Activated naive CD4-positive, alpha-beta T cell treated with anti-CD3 and anti-CD28 coated beads, Interleukin-2, amount 50 U/mL, for 72 hours (primary cell): ENCODE measurements around the gene TADA2A. TPM values are rescaled to one million over a fixed set of nuclear protein-coding genes. Genes with fewer than 3 reads are reported as not detected.
A peak's percentile ranks its signal among the peaks of the same experiment; 100 is the strongest.

Experiments used
- ATAC-seq, 2 donors: fragments of 150-1000 bp; cut with Tn5 transposase; 2 replicates each; pipeline ENCODE4 v1.10.0; 2021; ENCODE audit warnings: mild to moderate bottlenecking in 2 of 2, moderate library complexity in 2 of 2
- DNase-seq, 2 donors: peaks; one replicate each; pipeline ENCODE4 v3.0.0; 2021 to 2022; ENCODE audit warnings: low spot score in 2 of 2
- H3K27ac Mint-ChIP-seq, 2 donors: one replicate each; pipeline ENCODE4 v1.8.0; 2022; ENCODE audit warnings: mild to moderate bottlenecking in 2 of 2, mixed read lengths in 2 of 2
- H3K36me3 Mint-ChIP-seq, 2 donors: one replicate each; pipeline ENCODE4 v1.8.0; 2022; ENCODE audit warnings: mixed read lengths in 2 of 2
- H3K9me3 Mint-ChIP-seq, 2 donors: one replicate each; pipeline ENCODE4 v1.8.0; 2022; ENCODE audit warnings: mixed read lengths in 2 of 2
- total RNA-seq, 2 donors: library from RNA; stranded (reverse); gene quantifications; one replicate each; pipeline ENCODE4 v1.2.3, GENCODE V29; 2022

Gene TADA2A
- total RNA-seq, 2 donors from 2014 or later: 24.8 to 33.4 TPM

- Mint-ChIP-seq H3K36me3 (peaks cover 9 to 26% of the 10 kb centered on the region in 2 donors), H3K9me3 (no peaks in the 10 kb centered on the region), H3K27ac (no peak overlapping the region)
- no peak for DNase-seq
- ATAC-seq: no peak
These were observed 69.9 kb downstream of the TADA2A start for GRCh38 chr17:37476431-37477120.

DNA sequence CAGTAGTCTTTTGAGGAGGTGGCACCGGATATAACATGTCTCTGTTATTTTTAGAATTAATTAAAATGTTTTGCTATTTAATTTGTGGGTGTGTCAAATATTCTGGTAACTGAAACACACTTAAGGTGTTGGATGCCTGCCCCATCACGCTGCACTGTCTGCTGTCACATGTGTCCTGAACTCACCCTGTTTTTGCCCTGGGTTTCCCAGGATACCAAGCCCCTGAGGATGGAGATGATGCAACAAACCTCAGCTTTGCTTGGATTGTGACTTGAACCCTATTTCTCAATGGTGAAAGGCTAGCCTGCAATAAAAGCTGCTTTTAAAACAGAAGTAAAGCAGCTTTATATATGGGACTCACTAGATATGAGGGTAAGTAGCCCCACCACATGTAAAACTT, 71.5 kb downstream of the TADA2A start:
- no peak for ATAC-seq
- Mint-ChIP-seq H3K9me3 (no peaks in the 10 kb centered on the region), H3K27ac (no peak overlapping the region), H3K36me3 (peaks cover 9 to 25% of the 10 kb centered on the region in 2 donors)
- no peak for DNase-seq

- Mint-ChIP-seq H3K9me3 (no peaks in the 10 kb centered on the region), H3K36me3 (peaks cover 9 to 18% of the 10 kb centered on the region in 2 donors), H3K27ac (peak overlapping the region in 1 of 2 donors; percentile 31)
- DNase-seq (no peak), ATAC-seq (no peak)
These were observed 72.3 kb downstream of the TADA2A start for GRCh38 chr17:37479025-37479424.

- no peak for ATAC-seq
- no peak for DNase-seq
- H3K9me3 Mint-ChIP-seq: no peaks in the 10 kb centered on the region
- H3K36me3 Mint-ChIP-seq: peaks cover 9 to 18% of the 10 kb centered on the region in 2 donors
- no peak overlapping the region for H3K27ac Mint-ChIP-seq
These were observed 73.7 kb downstream of the TADA2A start for GRCh38 chr17:37480427-37480826.

DNA sequence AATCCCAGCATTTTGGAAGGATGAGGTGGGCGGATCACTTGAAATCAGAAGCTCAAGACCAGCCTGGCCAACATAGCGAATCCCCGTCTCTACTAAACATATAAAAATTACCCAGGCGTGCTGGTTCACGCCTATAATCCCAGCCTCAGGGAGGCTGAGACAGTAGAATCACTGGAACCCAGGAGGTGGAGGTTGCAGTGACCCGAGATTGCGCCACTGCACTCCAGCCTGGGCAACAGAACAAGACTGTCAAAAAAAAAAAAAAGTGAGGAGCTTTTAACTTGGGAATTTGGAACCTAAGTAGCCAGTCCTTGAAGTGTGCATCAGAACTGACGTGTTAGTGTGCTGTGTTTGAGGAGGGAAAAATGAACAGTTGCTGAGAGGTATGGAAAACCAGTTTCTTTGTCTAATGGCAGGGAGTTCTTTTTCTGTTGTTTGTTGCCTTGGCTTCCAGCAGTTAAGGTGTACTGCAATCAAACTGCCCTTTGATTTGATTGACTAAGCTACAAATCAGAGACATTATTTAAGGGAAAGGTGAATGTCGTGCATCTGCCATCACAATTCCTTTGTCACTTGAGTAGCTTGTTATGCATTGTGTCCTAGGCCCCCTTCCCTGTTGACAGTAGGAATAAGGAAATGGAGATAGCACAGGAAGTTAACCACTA, 74.4 kb downstream of the TADA2A start:
- Mint-ChIP-seq H3K9me3 (no peaks in the 10 kb centered on the region), H3K27ac (no peak overlapping the region), H3K36me3 (peaks cover 9 to 12% of the 10 kb centered on the region in 2 donors)
- DNase-seq (no peak), ATAC-seq (no peak)

DNA sequence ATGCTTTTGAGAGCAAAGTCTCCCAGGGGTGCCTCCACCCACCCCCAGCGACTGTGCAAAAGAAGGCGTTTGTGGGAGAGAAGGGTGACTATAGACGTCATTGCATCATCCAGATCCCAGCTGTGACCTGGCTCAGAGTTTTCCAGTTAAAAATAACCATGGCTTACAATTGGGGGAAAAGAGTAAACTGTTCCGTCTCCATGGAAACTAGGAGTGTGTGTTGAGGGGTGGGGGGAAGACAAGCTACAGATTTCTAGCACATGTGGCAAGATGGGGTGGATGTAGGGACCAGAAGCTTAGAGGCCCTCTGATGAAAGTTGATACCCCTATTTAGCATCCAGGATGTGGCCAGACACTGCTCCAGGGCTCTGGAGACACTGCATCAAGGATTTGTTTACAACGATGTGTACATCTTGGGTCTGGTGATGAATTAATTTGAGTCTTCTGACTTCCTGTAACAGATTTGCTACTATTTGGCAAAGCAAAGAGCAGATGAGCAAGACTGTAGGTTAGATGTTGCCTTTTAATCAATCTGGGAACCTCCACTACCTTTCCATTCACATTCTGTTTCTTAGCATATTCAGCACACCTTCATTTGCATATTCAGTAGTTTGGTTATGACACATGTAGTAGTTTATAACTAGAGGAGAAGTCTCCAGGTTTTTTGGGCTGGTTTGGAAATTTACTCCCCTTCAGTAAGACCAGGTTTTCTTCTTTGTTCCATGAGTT, 76.8 kb downstream of the TADA2A start:
- Mint-ChIP-seq H3K36me3 (peaks cover 6 to 7% of the 10 kb centered on the region in 2 donors), H3K27ac (peak overlapping the region in 1 of 2 donors; percentile 30), H3K9me3 (no peaks in the 10 kb centered on the region)
- DNase-seq (no peak), ATAC-seq (peak in 1 of 2 donors; percentile 58)

GRCh38 chr17:37485938-37486570, 79.4 kb downstream of the TADA2A start:
- ATAC-seq (no peak), DNase-seq (no peak)
- H3K36me3 Mint-ChIP-seq: peaks cover 0 to 6% of the 10 kb centered on the region in 2 donors
- no peaks in the 10 kb centered on the region for H3K9me3 Mint-ChIP-seq
- no peak overlapping the region for H3K27ac Mint-ChIP-seq

DNA sequence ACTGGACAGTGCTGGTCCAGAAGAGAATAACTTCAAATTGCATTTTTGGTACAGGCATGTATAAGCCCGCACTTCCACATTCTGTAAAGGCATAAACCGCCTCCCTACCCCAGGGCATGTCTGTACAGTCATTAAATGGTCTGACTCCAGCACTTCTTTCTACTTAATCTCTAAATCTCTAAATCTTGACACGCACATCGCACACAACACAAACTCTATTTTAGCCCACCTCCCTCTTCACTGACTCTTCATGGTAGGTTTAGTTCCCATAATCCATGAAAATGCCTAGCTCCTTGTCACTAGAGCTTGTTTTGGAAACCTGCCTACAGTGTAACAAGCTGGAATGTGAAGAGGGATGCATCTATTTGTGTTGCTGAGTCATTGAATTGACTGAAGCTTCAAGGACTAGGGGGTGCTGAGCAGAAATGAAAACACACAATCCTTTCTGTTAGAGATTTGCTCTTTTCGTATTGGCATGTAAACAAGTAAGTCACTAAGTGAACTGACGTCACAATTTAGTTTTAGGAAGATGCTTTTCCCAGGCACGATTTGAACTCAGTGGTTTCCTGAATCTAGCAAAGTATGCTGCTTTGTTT, 81.4 kb downstream of the TADA2A start:
- no peak for DNase-seq
- H3K9me3 Mint-ChIP-seq: no peaks in the 10 kb centered on the region
- H3K27ac Mint-ChIP-seq: peak overlapping the region; percentile 60 to 87
- peaks cover 0 to 6% of the 10 kb centered on the region in 2 donors for H3K36me3 Mint-ChIP-seq
- ATAC-seq: no peak

- ATAC-seq: peak; percentile 60 to 82
- peaks cover 0 to 6% of the 10 kb centered on the region in 2 donors for H3K36me3 Mint-ChIP-seq
- no peaks in the 10 kb centered on the region for H3K9me3 Mint-ChIP-seq
- peak overlapping the region; percentile 60 to 87 for H3K27ac Mint-ChIP-seq
- peak; percentile 63 to 81 for DNase-seq
These were observed 82.0 kb downstream of the TADA2A start for GRCh38 chr17:37488607-37489196.

DNA sequence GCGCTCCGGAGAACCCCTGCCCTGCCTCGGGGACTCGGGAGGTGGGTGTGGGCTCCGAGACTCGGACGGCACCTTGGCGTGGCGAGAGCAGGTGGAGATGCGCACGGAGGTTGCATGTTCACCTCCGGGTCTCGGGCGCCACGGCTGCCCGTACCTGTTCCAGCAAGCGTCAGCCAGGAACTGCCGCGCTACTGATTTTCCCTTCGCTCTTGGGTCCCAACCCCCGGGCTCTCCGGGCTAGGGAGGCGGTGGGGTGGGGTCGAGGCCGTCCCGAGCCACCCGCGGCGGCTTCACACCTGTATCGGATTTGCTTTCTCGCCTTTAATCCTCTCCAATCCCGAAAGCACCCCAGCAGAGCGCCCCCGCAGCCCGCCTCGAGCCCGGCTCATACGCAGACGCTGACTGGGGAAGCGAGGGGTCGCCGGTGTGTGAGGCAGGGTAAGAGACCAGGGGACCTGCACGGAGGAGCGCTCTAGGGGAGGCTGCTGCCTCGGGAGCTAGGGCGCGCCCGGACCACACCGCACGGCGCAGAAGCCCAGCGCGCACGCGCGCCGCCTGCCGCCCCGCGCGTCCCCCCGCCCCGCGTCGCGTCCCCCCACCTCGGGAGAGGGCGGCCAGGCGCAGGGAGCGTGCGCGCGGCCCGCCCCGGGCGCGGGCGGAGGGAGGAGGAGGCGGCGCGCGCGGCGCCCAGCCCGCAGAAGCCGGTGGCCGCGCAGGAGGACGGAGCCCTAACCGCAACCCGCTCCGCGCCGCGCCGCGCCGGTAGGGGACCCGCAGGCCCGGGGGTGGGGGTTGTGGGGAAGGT, 82.7 kb downstream of the TADA2A start, which contains the start of gene DUSP14:
Gene DUSP14, plus strand, starts transcription at position 695 of the 805 bp plus-strand sequence. CDS start 22,382 bp downstream, outside the sequence.
- Mint-ChIP-seq H3K27ac (peak within 1 kb of the TSS; percentile 87 to 94), H3K36me3 (peaks cover 0 to 6% of the 10 kb centered on the region in 2 donors), H3K9me3 (no peaks in the 10 kb centered on the region)
- DNase-seq (peak; percentile 77), ATAC-seq (peak; percentile 66 to 83)

DNA sequence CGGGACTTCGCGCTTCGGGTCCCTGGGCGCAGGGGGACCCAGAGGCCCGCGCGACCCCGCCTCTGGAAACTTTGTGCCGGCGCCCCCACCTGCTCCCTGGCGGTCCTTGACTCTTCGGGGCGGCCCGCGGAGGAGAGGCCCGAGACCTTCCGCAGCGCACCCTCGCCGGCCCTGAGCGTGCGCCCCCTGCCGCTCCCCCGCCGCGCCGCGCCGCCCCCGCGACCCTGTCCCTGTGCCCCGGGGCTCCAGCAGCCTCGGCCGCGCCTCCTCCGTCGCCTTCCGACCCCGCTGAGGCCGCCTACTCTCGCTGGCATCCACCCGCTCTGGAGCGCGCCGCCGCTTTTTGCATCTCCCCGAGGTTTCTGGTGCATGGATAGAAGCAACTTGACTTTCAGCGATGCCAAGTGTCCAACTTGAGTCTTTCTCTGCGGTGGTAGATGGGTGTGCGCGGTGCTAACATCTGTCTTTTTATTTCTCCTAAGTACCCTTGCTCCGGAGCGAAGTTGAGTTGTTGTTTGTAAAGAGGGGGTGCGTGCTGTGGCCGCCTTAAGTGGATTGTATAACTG, 83.4 kb downstream of the TADA2A start:
- Mint-ChIP-seq H3K27ac (peak overlapping the region; percentile 58 to 94), H3K36me3 (peaks cover 0 to 6% of the 10 kb centered on the region in 2 donors), H3K9me3 (no peaks in the 10 kb centered on the region)
- DNase-seq: peak; percentile 70 to 82
- ATAC-seq: peak; percentile 42 to 70

DNA sequence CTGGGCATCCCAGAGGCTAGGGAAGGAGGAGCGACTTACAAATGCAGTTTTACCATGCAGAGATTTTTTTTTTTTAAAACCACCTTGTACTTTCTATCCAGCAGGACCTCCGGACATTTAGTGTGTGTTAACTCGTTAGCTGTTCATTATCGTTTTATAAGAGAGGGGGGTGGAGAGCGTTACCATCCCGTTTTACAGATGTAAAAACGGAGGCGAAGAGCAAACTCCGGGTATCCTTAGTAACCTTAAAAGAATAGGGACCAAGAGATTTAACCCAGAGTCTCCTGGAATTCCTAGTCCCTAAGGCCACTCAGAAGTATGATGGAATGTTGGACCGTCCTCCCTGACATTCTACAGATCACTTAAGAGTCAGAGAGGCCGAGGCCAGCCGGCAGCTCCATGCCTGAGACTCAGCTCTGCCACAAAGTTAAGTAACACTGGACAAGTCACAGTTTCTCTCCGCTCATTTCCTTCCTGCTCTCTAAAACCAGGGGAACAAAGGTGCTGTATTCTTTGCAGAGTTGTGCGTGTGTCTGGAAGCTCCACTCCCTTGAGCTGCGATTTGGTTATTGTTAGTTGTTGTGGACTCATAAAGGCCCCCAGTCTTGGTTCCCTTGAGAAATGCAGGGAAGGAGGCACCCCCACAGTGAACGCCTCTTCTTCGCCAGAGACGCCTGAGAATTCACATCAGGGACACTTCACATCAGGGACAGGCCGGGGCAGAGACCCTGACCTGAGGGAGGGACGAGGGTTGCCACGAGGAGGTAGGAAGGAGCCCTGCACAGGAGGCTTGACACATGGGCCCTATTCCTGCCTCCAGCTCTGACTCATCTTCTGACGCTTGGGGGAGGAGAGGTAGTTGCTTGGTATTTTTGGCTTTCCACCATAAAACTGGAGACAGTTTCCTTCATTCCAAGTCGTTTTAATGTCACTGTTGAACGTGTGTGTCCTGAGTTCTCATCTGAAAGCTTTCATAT, 84.2 kb downstream of the TADA2A start:
- H3K36me3 Mint-ChIP-seq: peaks cover 0 to 6% of the 10 kb centered on the region in 2 donors
- ATAC-seq: peak in 1 of 2 donors; percentile 38
- peak in 1 of 2 donors; percentile 12 for DNase-seq

DNA sequence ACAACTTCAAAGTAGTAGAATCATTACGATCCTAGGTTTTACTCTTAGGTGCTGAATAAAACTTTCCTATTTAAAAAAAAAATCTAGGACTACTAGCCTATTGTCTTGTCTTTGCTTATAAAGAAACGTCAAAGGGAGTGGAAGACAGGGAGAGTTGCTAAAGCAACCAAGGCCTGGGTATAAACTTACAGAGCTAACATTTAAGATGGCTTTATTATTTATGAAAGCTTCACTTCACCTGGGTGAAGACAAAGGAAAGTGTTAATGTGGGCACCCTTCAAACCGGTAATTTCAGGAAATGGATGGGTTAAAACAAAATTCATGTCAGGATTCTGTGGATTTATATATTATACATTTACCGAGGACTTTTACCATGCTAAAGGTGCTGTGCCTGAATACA, 85.5 kb downstream of the TADA2A start:
- no peak overlapping the region for H3K27ac Mint-ChIP-seq

More for the DNA sequence above, 84.2 kb downstream of the TADA2A start:
- peak overlapping the region; percentile 58 to 94 for H3K27ac Mint-ChIP-seq
- no peaks in the 10 kb centered on the region for H3K9me3 Mint-ChIP-seq

More for the DNA sequence above, 85.5 kb downstream of the TADA2A start:
- peaks cover 0 to 6% of the 10 kb centered on the region in 2 donors for H3K36me3 Mint-ChIP-seq
- ATAC-seq: no peak
- H3K9me3 Mint-ChIP-seq: no peaks in the 10 kb centered on the region
- DNase-seq: no peak
